Measurements from ENCODE around the gene KRT73.

KRT73 gene

DNA sequence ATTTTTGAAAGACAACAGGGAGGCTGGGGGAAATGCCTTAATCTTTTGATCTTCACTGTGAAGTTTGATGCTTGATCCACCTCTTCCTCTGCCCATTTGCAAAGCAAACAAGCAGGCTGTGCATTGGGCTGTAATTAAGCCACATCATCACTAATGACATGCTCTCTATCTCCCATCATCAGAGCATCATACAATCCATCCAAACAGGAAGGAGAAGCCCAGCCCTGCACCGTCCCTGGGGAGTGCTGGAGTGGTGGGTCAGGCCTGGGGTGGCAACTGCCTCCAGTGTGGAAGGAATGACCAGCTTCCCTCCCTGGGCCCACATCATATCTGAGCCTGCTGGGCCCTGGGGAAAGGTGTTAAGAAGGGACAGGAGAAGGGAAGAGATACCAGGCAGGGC is 37.9 kb downstream of the KRT73 start:
- TF ChIP-seq, protein P1, sequence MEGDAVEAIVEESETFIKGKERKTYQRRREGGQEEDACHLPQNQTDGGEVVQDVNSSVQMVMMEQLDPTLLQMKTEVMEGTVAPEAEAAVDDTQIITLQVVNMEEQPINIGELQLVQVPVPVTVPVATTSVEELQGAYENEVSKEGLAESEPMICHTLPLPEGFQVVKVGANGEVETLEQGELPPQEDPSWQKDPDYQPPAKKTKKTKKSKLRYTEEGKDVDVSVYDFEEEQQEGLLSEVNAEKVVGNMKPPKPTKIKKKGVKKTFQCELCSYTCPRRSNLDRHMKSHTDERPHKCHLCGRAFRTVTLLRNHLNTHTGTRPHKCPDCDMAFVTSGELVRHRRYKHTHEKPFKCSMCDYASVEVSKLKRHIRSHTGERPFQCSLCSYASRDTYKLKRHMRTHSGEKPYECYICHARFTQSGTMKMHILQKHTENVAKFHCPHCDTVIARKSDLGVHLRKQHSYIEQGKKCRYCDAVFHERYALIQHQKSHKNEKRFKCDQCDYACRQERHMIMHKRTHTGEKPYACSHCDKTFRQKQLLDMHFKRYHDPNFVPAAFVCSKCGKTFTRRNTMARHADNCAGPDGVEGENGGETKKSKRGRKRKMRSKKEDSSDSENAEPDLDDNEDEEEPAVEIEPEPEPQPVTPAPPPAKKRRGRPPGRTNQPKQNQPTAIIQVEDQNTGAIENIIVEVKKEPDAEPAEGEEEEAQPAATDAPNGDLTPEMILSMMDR (IDR thresholded peaks at IDR 0.05; ENCODE audit: low read depth, low read length, missing control alignments), result no peak
- H3K4me3 ChIP-seq (replicated peaks; ENCODE audit: low read depth, low read length), result no peak overlapping the region
- DNase-seq (ENCODE audit: extremely low read depth, low read depth), result no peak

DNA sequence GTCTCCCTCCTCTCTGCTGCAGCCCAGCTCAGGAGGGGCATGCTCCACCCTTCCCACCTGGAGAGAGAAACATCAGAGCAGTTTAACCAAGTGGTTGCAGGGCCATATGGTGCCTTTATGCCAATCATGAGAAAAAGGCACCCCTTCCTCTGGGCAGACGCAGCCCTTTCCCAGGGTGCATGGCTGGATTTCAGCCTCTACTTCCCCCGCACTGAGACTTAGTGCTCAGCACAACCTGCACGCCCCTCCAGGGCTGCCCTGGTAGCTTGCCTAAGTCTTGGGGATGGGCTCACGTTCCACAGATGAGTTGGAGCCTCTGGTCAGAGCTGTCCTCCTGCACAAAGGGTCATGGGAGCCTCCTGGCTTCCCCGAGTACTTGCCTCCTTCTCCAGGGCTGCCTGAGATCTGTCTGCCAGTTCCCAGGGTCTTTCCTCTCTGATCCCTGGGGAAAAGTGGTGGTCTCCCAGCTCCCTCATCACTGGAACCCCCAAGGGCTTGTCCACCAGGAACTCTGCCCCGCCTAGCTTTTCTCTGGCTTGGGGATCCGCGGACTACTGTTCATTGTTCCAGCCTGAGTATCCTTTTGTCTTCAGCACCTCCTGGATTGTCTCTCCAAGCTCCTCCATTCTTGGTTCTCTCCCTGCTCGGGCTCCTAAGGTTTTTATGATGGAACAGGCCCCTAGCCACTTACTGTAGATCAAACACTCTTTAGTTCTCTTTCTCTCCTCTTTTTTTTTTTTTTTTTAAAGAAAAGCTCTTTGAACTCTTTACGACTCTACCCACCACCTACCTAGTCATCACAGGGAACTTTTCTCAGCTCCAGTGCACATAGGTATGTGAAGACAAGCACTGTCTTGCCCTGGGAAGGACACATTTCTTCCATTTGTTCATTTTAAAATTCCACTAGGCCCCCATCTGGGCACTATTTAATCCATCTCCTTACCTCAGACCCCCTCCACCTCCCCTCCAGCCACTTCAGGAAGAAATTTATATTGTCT is 38.6 kb downstream of the KRT73 start:
- no peak for DNase-seq (ENCODE audit: extremely low read depth, low read depth)
- TF ChIP-seq, protein P1 (IDR thresholded peaks at IDR 0.05; ENCODE audit: low read depth, low read length, missing control alignments), result no peak
- no peak overlapping the region for H3K4me3 ChIP-seq (replicated peaks; ENCODE audit: low read depth, low read length)

DNA sequence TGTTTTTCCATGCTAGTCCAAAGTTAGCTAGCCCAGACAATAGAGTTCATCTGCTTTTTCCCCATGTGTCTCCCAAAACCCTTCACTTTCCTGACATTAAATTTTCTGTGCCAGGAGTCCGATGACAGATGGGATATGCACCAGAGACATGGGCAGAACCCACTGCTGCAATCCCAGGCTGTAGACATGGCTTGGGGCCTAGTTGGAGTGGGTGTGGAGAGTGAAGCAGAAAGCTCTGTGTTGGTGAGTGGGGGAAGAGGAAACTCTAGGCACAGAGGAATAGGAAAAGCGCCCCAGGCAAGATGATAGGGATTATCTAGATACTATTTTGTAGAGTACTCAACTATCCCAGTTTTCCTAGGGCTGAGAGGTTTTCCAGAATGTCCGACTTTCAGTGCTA is 39.9 kb downstream of the KRT73 start:
- DNase-seq (ENCODE audit: extremely low read depth, low read depth), result no peak
- H3K4me3 ChIP-seq (replicated peaks; ENCODE audit: low read depth, low read length), result no peak overlapping the region
- TF ChIP-seq, protein P1 (IDR thresholded peaks at IDR 0.05; ENCODE audit: low read depth, low read length, missing control alignments), result no peak

DNA sequence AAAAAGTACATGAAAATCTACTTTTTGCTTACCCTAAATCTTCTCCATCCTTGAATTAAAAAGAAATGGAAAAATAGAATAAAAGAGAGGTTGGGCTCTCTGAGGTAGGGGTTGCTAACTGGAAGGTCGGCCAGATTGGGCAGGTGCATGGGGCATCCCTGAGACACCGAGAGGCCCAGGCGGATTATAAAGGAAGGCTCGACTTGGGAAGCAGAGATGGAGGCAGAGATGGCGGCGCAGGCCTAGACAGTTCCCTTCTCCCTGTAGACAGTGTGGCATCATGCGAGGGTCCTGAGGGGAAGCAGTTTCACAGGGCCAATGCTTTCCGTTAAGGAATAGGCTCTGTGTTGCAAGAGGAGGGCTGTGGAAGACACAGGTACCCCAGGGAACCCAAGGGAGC is 41.0 kb downstream of the KRT73 start:
- TF ChIP-seq, protein P1 (IDR thresholded peaks at IDR 0.05; ENCODE audit: low read depth, low read length, missing control alignments), result no peak
- no peak overlapping the region for H3K4me3 ChIP-seq (replicated peaks; ENCODE audit: low read depth, low read length)
- no peak for DNase-seq (ENCODE audit: extremely low read depth, low read depth)

DNA sequence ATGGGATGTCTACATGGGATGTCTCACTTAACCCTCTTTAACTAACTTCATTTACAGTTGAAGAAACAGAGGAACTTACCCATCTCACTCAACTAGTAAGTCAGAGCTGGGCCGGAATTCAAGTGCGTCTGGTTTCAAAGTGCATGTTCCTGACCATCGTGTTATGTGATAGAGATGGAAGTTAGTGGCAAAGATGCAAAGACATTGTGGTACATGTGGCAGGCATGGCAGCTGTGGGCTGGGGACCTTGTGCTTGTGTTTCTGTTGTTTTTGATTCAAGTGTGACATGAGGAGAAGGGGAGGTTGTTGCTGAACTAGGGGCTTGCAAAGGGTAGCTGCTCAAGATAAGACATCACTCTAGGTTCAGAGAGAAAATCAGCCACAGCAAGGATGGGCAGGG is 42.4 kb downstream of the KRT73 start:
- no peak overlapping the region for H3K4me3 ChIP-seq (replicated peaks; ENCODE audit: low read depth, low read length)
- no peak for DNase-seq (ENCODE audit: extremely low read depth, low read depth)
- TF ChIP-seq, protein P1 (IDR thresholded peaks at IDR 0.05; ENCODE audit: low read depth, low read length, missing control alignments), result no peak

DNA sequence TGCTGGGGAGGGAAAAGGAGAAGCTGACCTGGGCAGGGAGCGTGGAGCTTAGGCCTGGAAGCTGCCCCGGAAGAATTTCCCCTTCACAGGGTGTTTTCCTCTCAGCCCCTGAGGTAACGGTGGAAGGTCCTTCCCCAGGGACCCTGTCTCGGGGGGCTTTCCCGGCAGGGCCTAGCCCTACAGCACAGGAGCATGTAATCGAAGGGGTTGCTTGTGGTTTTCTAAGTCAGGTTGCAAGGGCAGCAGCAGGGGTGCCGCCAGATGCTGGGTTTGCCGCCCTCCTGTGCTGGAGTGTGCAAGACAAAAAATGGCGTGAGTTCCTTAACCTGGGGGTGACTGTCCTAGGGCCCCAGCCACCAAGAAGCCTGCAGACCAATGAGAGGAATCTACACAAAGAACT is 43.1 kb downstream of the KRT73 start:
- H3K4me3 ChIP-seq (replicated peaks; ENCODE audit: low read depth, low read length), result no peak overlapping the region
- TF ChIP-seq, protein P1 (IDR thresholded peaks at IDR 0.05; ENCODE audit: low read depth, low read length, missing control alignments), result no peak
- no peak for DNase-seq (ENCODE audit: extremely low read depth, low read depth)
